Omental fat pad (tissue), 4 donors: ENCODE data around the gene EMD. TPM values are rescaled to one million over a fixed set of nuclear protein-coding genes. Genes with fewer than 3 reads are reported as not detected.

Experiments
- ATAC-seq: fragments of 150-250 bp; one replicate; pipeline ENCODE4 v1.9.1; 2016; ENCODE audit warnings: mild to moderate bottlenecking, moderate library complexity; ENCODE audit not compliant: low FRiP score
- DNase-seq: peaks from one replicate; pipeline ENCODE4 v3.0.0-alpha.2; 2019; ENCODE audit warnings: low spot score
- total RNA-seq, 4 donors: library from RNA; depleted of rRNA; stranded (reverse); fragments of >200 nt; gene quantifications; one replicate each; pipeline ENCODE4 v1.1.0, GENCODE V29; 2016
- TF ChIP-seq, protein P1 (sequence below), 3 donors: fragments of 450-650 bp; IDR thresholded peaks; one replicate each; pipeline ENCODE4 v1.5.1; 2016 to 2017; ENCODE audit warnings: antibody characterized with exemption in 3 of 3, mild to moderate bottlenecking in 3 of 3, moderate library complexity in 2 of 3

Gene EMD
- total RNA-seq, 4 donors from 2014 or later = 25.7 to 61.8 (median 53.2) TPM

DNA sequence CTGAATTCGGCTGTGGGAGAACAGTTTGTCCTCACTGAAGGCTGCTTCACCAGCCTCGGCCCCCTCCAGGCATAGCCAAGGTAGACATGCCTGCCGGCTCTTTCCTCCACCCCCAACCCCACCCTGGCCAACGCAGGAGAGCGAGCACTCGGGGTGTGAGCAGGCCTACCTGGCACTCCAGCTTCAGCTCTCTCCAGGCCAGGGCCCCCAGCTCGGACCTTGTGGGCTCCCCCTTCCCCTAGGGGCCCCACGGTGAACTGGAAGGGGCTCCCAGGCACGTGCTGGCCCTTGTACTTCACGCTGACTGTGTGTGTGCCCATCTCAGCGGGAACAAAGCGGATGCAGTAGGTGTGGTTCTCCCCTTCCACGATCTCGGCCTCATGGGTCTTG, 27.1 kb upstream of the EMD start:
- no peak for ATAC-seq
- TF ChIP-seq, protein P1, sequence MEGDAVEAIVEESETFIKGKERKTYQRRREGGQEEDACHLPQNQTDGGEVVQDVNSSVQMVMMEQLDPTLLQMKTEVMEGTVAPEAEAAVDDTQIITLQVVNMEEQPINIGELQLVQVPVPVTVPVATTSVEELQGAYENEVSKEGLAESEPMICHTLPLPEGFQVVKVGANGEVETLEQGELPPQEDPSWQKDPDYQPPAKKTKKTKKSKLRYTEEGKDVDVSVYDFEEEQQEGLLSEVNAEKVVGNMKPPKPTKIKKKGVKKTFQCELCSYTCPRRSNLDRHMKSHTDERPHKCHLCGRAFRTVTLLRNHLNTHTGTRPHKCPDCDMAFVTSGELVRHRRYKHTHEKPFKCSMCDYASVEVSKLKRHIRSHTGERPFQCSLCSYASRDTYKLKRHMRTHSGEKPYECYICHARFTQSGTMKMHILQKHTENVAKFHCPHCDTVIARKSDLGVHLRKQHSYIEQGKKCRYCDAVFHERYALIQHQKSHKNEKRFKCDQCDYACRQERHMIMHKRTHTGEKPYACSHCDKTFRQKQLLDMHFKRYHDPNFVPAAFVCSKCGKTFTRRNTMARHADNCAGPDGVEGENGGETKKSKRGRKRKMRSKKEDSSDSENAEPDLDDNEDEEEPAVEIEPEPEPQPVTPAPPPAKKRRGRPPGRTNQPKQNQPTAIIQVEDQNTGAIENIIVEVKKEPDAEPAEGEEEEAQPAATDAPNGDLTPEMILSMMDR (IDR thresholded peaks at IDR 0.05) = no peak
- DNase-seq = no peak

GRCh38 chrX:154352466-154352865, 26.6 kb upstream of the EMD start:
- no peak for ATAC-seq
- TF ChIP-seq, protein P1 (IDR thresholded peaks at IDR 0.05) = no peak
- no peak for DNase-seq

- ATAC-seq = no peak
- DNase-seq = no peak
- TF ChIP-seq, protein P1 (IDR thresholded peaks at IDR 0.05) = no peak
These were observed 25.8 kb upstream of the EMD start for GRCh38 chrX:154353172-154353843.

DNA sequence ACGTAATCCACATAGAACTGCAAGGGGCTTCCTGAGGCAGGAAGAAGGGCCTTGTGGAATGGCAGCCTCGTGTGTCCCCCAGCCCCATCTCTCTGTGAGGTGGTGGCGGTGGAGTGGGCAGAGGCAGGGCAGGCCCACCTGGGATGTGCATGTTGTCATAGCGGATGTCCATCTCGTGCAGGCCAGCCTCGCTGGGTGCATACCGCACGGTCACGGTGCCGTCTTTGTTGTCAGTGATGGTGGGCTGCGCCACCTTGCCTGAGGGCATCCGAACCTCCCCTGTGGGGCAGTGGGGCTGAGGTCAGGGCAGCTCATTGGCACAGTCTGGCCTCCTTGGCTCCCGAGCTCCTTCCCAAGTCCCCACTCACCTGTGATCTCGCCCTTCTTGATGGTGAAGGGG, 25.1 kb upstream of the EMD start:
- TF ChIP-seq, protein P1 (IDR thresholded peaks at IDR 0.05) = no peak
- ATAC-seq (no peak), DNase-seq (no peak)

DNA sequence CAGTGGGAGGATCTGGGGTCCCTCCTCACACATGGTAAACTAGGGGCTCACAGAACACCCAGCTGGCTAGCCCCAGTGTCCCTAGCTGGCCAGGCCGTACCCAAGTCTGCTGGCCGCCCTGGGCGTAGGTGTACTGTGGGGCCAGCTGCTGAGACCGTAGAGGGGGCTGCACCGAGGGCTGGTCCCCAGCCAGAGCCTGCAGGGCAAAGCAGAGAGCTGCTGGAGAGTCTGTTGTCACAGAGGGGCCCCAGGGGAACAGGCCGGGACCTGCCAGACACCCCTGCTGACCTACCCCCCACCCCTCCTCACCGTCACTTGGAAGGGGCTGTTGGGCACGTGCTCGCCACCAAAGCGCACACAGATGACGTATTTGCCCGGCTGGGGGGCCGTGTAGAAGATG, 24.6 kb upstream of the EMD start:
- no peak for ATAC-seq
- DNase-seq = no peak
- TF ChIP-seq, protein P1 (IDR thresholded peaks at IDR 0.05) = no peak

GRCh38 chrX:154355094-154355775, 23.9 kb upstream of the EMD start:
- ATAC-seq = no peak
- no peak for DNase-seq
- TF ChIP-seq, protein P1 (IDR thresholded peaks at IDR 0.05) = no peak

DNA sequence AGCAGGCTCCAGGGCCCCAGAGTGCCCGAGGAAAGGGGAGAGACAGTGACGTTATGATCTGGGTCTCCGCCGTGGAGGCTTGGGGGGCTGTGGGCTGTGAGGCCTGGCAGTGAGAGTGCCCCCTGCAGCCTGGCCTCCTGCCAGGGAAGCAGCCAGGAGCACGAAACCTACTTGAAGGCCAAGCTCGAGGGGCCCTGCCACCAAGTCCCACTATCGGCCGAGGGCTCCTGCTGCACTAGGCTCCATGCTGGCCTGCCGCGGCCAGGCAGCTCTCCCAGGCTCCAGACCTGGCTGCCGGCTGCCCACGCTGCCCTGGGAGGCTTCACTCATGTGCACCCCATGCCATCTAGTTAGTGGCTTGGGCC, 23.3 kb upstream of the EMD start:
- TF ChIP-seq, protein P1 (IDR thresholded peaks at IDR 0.05) = no peak
- DNase-seq (no peak), ATAC-seq (no peak)
